Endothelial cell of umbilical vein (primary cell): Measurements from ENCODE around the gene PARD3B. TPM values are rescaled to one million over a fixed set of nuclear protein-coding genes. Genes with fewer than 3 reads are reported as not detected.

Experiments
- BruUV-seq: library from RNA; stranded (reverse); fragments of 400-500 nt; replicated peaks from 2 replicates; lab custom pipeline; 2021; lab: Mats Ljungman, UMichigan
- CTCF ChIA-PET: fragments of 300-600, 350-600 bp; sonication (Branson Sonifier 250); formaldehyde crosslinking; loops from one replicate; lab custom pipeline; 2021; ENCODE audit warnings: antibody characterized with exemption, inconsistent platforms; lab: Charles Lee
- POLR2A ChIA-PET: fragments of 300-600, 350-600 bp; sonication (Branson Sonifier 250); formaldehyde crosslinking; loops from one replicate; lab custom pipeline; 2021; ENCODE audit warnings: antibody characterized with exemption, inconsistent platforms; lab: Charles Lee
- DNase-seq: peaks from one replicate; pipeline ENCODE4 v3.0.0-alpha.2; 2011; ENCODE audit warnings: low read depth, low spot score
- FAIRE-seq: peaks from 2 replicates; lab custom pipeline; 2011; peaks lifted over from hg19 to GRCh38; lab: Jason Lieb, UNC
- H2AFZ ChIP-seq: 2 replicates; pipeline ENCODE4 v1.6.0; 2012; ENCODE audit warnings: low read depth, low read length, control low read depth, inconsistent platforms
- H3K27ac ChIP-seq: 2 replicates; pipeline ENCODE4 v1.5.1; 2011; ENCODE audit warnings: low read depth, mild to moderate bottlenecking, control low read depth, low read length, moderate library complexity; ENCODE audit not compliant: insufficient read depth
- H3K27me3 ChIP-seq, 2 experiments: 2 replicates each; pipeline versions ENCODE4 v1.6.0 to v1.6.1; 2011; ENCODE audit warnings: low read length in 2 of 2, mixed read lengths in 1 of 2; ENCODE audit not compliant: control insufficient read depth in 2 of 2, insufficient read depth in 2 of 2
- H3K36me3 ChIP-seq, 2 experiments: 2 replicates in 1 of 2; 3 replicates in 1 of 2; pipeline ENCODE4 v1.5.1; 2011; ENCODE audit warnings: low read length in 2 of 2, mild to moderate bottlenecking in 1 of 2, moderate library complexity in 1 of 2; ENCODE audit not compliant: control insufficient read depth in 2 of 2, insufficient read depth in 2 of 2; ENCODE audit errors: extremely low read depth in 1 of 2
- H3K4me1 ChIP-seq: 3 replicates; pipeline ENCODE4 v1.5.1; 2011; ENCODE audit warnings: mild to moderate bottlenecking, low read length; ENCODE audit not compliant: control insufficient read depth, insufficient read depth; ENCODE audit errors: extremely low read depth
- H3K4me2 ChIP-seq: 2 replicates; pipeline ENCODE4 v1.6.1; 2011; ENCODE audit warnings: low read length, control low read depth, mixed read lengths; ENCODE audit not compliant: insufficient read depth
- H3K4me3 ChIP-seq, 3 experiments: fragments of 200-600 bp in 1 of 3; sonication (generic), shearing (Covaris generic) in 1 of 3; replicated peaks in 1 of 3; 2 replicates each; pipeline ENCODE4 v1.5.1; 2011 to 2016; ENCODE audit warnings: control low read depth in 3 of 3, low read length in 3 of 3, mild to moderate bottlenecking in 2 of 3, inconsistent platforms in 1 of 3, low read depth in 1 of 3, moderate library complexity in 1 of 3; ENCODE audit not compliant: insufficient read depth in 1 of 3
- H3K79me2 ChIP-seq: 2 replicates; pipeline ENCODE4 v1.6.0; 2012; ENCODE audit warnings: low read length, inconsistent platforms; ENCODE audit not compliant: control insufficient read depth, insufficient read depth
- H3K9ac ChIP-seq: replicated peaks from 2 replicates; pipeline ENCODE3; 2011; ENCODE audit warnings: low read length, control low read depth; ENCODE audit not compliant: insufficient read depth; ENCODE audit errors: extremely low read depth
- H3K9me1 ChIP-seq: replicated peaks from 3 replicates; pipeline ENCODE4 v1.6.0; 2011; ENCODE audit warnings: mild to moderate bottlenecking, low read length; ENCODE audit not compliant: control insufficient read depth, insufficient read depth; ENCODE audit errors: extremely low read depth
- H3K9me3 ChIP-seq: replicated peaks from 2 replicates; pipeline ENCODE4 v1.5.1; 2012; ENCODE audit warnings: low read length, inconsistent platforms; ENCODE audit not compliant: control insufficient read depth, insufficient read depth
- H4K20me1 ChIP-seq: replicated peaks from 2 replicates; pipeline ENCODE3; 2011; ENCODE audit warnings: mild to moderate bottlenecking, low read length; ENCODE audit not compliant: control insufficient read depth, insufficient read depth; ENCODE audit errors: extremely low read depth
- EZH2 ChIP-seq: IDR thresholded peaks from 2 replicates; pipeline ENCODE4 v1.6.1; 2012; ENCODE audit warnings: borderline replicate concordance, low read depth, mild to moderate bottlenecking, moderate library complexity, low read length, inconsistent platforms; ENCODE audit not compliant: severe bottlenecking
- FOS ChIP-seq: IDR thresholded peaks from 2 replicates; pipeline ENCODE4 v1.6.1; 2011; ENCODE audit warnings: mild to moderate bottlenecking, low read length, moderate library complexity, borderline replicate concordance; ENCODE audit not compliant: insufficient read depth
- GATA2 ChIP-seq: IDR thresholded peaks from 2 replicates; pipeline ENCODE4 v1.7.0; 2011; ENCODE audit warnings: low read depth, mild to moderate bottlenecking, moderate library complexity, mixed read lengths, low read length; ENCODE audit not compliant: insufficient read length, insufficient read depth
- JUN ChIP-seq: IDR thresholded peaks from 2 replicates; pipeline ENCODE4 v1.6.1; 2011; ENCODE audit warnings: borderline replicate concordance, low read depth; ENCODE audit not compliant: insufficient read length, insufficient read depth
- MAX ChIP-seq: IDR thresholded peaks from 2 replicates; pipeline ENCODE4 v1.6.1; 2011; ENCODE audit not compliant: insufficient read depth, insufficient read length
- MYC ChIP-seq: IDR thresholded peaks from one replicate; pipeline ENCODE4 v1.6.1; 2011; ENCODE audit warnings: mild to moderate bottlenecking, low read depth, low read length
- POLR2A ChIP-seq: IDR thresholded peaks from 2 replicates; pipeline ENCODE4 v1.6.1; 2012; ENCODE audit warnings: low read depth, mild to moderate bottlenecking, control low read depth, low read length
- POLR2AphosphoS5 ChIP-seq: IDR thresholded peaks from 2 replicates; pipeline ENCODE4 v1.6.1; 2012; ENCODE audit warnings: low read depth, mild to moderate bottlenecking, control low read depth, low read length, moderate library complexity; ENCODE audit not compliant: insufficient read depth
- dilution Hi-C: fragments of 300-500 bp; cut with MboI; formaldehyde crosslinking; loops from one replicate; pipeline ENCODE4 v1.15.0; 2019; ENCODE audit warnings: low sequenced_read_pairs; ENCODE audit not compliant: extremely low pct_ligation_motif_present
- intact Hi-C: fragments of 100-400 bp; cut with micrococcal nuclease; formaldehyde crosslinking; loops from one replicate; pipeline ENCODE4 v1.10.0; 2022
- polyA plus RNA-seq, 4 experiments: library from polyadenylated mRNA; depleted of rRNA in 3 of 4; stranded (reverse) in 3 of 4; unstranded in 1 of 4; fragments of >200 nt; gene quantifications; 2 replicates each; pipeline versions ENCODE4 v1.2.1 to v1.2.3, GENCODE V29; 2011 to 2012; ENCODE audit warnings: missing spikeins in 1 of 4
- total RNA-seq: library from RNA; stranded (reverse); gene quantifications from 2 replicates; pipeline ENCODE4 v1.2.3, GENCODE V29; 2021
- TF ChIP-seq, protein P1 (sequence below), 2 donors: IDR thresholded peaks; 1 replicate in 1 of 2; 2 replicates in 1 of 2; pipeline ENCODE4 v1.5.1; 2011; ENCODE audit warnings: low read length in 2 of 2, mild to moderate bottlenecking in 2 of 2, moderate library complexity in 2 of 2, control low read depth in 1 of 2, inconsistent platforms in 1 of 2, low read depth in 1 of 2; ENCODE audit not compliant: insufficient read depth in 1 of 2; ENCODE audit errors: extremely low read depth in 1 of 2

PARD3B gene
- total and polyA plus RNA-seq, 2 donors (not counting 3 experiments of a cell fraction or from before 2014, with no cell fraction given) = 2.2 to 30.9 TPM

DNA sequence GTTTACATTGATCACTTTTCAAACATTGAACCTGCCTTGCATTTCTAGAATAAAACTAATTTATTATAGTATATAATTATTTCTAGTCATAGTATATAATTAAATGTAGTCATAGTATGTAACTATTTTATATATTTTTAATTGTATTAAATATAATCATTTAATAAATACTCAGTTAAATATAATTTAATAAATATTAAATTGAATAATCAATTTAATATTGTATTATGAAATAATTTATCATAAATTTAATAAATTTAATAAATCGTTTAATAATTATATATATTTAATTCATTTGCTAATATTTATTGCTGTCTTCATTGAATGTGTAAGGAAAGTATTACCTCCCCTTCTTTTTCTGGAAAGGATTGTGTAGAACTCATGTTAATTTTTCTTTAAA is 911.4 kb downstream of the PARD3B start:
- Histone ChIP-seq H3K79me2 (no peaks in the 10 kb centered on the region), H3K4me2 (no peak overlapping the region), H3K4me1 (no peaks in the 10 kb centered on the region), H3K36me3 (no peaks in the 10 kb centered on the region), H4K20me1 (no peaks in the 10 kb centered on the region), H3K27me3 (no peaks in the 10 kb centered on the region), H3K27ac (no peak overlapping the region), H3K9me1 (no peaks in the 10 kb centered on the region), H3K4me3 (no peak overlapping the region), H3K9me3 (no peaks in the 10 kb centered on the region), H3K9ac (no peak overlapping the region), H2AFZ (no peak overlapping the region)
- no peak for DNase-seq
- POLR2A ChIA-PET = no interaction called here
- intact Hi-C loops = no loop called here
- CTCF ChIA-PET = no interaction called here
- dilution Hi-C loops = no loop called here
- FAIRE-seq = no peak
- TF ChIP-seq FOS (no peak), MYC (no peak), EZH2 (no peak), MAX (no peak), POLR2A (no peak), GATA2 (no peak), JUN (no peak), POLR2AphosphoS5 (no peak)
- TF ChIP-seq, protein P1, sequence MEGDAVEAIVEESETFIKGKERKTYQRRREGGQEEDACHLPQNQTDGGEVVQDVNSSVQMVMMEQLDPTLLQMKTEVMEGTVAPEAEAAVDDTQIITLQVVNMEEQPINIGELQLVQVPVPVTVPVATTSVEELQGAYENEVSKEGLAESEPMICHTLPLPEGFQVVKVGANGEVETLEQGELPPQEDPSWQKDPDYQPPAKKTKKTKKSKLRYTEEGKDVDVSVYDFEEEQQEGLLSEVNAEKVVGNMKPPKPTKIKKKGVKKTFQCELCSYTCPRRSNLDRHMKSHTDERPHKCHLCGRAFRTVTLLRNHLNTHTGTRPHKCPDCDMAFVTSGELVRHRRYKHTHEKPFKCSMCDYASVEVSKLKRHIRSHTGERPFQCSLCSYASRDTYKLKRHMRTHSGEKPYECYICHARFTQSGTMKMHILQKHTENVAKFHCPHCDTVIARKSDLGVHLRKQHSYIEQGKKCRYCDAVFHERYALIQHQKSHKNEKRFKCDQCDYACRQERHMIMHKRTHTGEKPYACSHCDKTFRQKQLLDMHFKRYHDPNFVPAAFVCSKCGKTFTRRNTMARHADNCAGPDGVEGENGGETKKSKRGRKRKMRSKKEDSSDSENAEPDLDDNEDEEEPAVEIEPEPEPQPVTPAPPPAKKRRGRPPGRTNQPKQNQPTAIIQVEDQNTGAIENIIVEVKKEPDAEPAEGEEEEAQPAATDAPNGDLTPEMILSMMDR (IDR thresholded peaks at IDR 0.05; ENCODE audit: extremely low read depth in 1 of 2, insufficient read depth in 1 of 2, low read depth in 1 of 2, low read length in 2 of 2) = no peak
- BruUV-seq = no TSS peak
